ENCODE results near the gene HPGDS.
A peak's percentile ranks its signal among the peaks of the same experiment; 100 is the strongest.

The HPGDS gene

DNA sequence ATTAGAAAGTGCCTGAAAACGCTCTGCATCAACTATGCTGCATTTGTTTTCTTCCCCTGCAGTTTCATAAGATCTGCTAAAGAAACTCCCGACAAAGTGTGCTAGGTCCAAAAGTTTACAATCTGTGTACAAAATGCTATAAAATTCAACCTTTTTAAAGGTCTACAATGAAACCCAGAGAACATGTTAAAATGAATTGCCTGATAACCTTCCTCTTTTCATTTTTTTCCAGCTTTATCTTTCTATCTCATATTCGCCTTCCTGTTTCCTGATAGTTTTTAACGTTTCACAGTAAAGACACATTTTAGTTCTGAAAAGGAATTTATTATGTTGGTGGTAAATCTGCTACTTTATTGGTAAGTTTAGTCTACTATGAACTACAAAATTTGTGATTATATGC, 9.5 kb upstream of the HPGDS start:
- H3K4me3 ChIP-seq, result 0 out of 2 replicates have a peak overlapping the region, but pooled peaks have one; percentile 0
- DNase-seq (ENCODE audit: low read depth, low spot score), result no peak
- no peak overlapping the region for H3K27ac ChIP-seq
- H3K9me3 ChIP-seq (ENCODE audit: low read depth, low read length), result no peaks in the 10 kb centered on the region
- TF ChIP-seq POLR2AphosphoS5 (IDR thresholded peaks at IDR 0.05; ENCODE audit: borderline replicate concordance, low read depth, low read length) (no peak), FOXP2 (optimal IDR thresholded peaks at IDR 0.05; ENCODE audit: control extremely low read depth, extremely low read length, insufficient read depth) (no peak), EZH2 (IDR thresholded peaks at IDR 0.05) (no peak)
- no peaks in the 10 kb centered on the region for H3K36me3 ChIP-seq (ENCODE audit: insufficient read depth, low read length)
- no peak overlapping the region for H3K9ac ChIP-seq (ENCODE audit: insufficient read length)

DNA sequence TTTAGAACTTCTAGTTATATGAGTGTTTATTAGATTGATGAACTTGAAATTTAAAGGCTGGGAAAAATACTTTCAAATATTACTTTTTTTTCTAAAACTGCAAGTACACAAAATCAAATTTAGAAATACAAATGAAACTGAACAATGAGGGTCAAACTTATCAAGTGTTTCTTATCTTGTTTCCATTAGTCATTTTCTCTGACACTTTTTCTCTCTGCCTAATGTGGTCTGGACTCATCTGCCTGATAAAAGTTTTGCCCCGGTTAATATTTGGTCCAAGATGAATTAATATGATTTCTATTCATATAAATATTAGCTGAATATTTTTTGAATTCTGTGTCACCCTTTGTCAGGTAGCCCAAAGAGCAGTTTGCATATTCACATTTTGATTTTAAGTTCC, 8.7 kb upstream of the HPGDS start:
- no peak for DNase-seq (ENCODE audit: low read depth, low spot score)
- Histone ChIP-seq H3K9ac (ENCODE audit: insufficient read length) (no peak overlapping the region), H3K36me3 (ENCODE audit: insufficient read depth, low read length) (no peaks in the 10 kb centered on the region), H3K27ac (no peak overlapping the region), H3K4me3 (no peak overlapping the region), H3K9me3 (ENCODE audit: low read depth, low read length) (no peaks in the 10 kb centered on the region)
- TF ChIP-seq FOXP2 (optimal IDR thresholded peaks at IDR 0.05; ENCODE audit: control extremely low read depth, extremely low read length, insufficient read depth) (no peak), EZH2 (IDR thresholded peaks at IDR 0.05) (no peak), POLR2AphosphoS5 (IDR thresholded peaks at IDR 0.05; ENCODE audit: borderline replicate concordance, low read depth, low read length) (no peak)

DNA sequence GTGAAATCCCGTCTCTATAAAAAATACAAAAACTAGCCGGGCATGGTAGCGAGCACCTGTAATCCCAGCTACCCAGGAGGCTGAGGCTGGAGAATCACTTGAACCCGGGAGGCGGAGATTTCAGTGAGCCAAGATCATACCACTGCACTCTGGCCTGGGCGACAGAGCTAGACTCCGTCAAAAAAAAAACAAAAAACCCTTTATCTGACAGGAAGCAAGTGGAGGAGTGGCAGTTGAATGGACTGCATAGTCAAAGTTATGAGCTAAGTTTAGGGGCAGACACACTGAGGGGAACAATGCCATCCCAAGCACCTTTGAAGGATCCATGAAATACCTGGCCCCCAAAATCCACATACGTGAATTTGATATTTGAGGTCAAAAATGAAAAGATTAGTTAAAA, 7.5 kb upstream of the HPGDS start:
- no peak overlapping the region for H3K4me3 ChIP-seq
- DNase-seq (ENCODE audit: low read depth, low spot score), result no peak
- no peaks in the 10 kb centered on the region for H3K9me3 ChIP-seq (ENCODE audit: low read depth, low read length)
- no peak overlapping the region for H3K27ac ChIP-seq
- H3K9ac ChIP-seq (ENCODE audit: insufficient read length), result no peak overlapping the region
- H3K36me3 ChIP-seq (ENCODE audit: insufficient read depth, low read length), result no peaks in the 10 kb centered on the region
- TF ChIP-seq POLR2AphosphoS5 (IDR thresholded peaks at IDR 0.05; ENCODE audit: borderline replicate concordance, low read depth, low read length) (no peak), EZH2 (IDR thresholded peaks at IDR 0.05) (no peak), FOXP2 (optimal IDR thresholded peaks at IDR 0.05; ENCODE audit: control extremely low read depth, extremely low read length, insufficient read depth) (no peak)

DNA sequence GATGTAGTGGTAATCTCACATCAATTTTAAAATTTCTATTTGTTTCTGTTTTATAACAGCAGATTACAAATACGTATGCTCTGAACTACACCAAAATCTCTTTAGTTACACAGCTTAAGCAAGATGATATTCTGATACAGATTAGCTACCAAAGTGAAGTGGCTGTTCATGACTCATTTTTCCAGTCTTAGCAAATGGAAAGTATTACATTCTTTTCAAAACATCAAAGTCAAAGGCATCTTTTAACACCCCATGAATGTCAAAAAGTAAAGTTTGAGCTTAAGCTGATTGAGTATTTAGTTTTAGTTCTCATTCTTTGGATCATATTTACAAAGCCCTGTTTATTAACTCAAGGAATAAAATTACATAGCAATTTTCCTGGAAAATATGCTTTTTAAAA, 6.6 kb upstream of the HPGDS start:
- H3K36me3 ChIP-seq (ENCODE audit: insufficient read depth, low read length), result no peaks in the 10 kb centered on the region
- no peak overlapping the region for H3K9ac ChIP-seq (ENCODE audit: insufficient read length)
- H3K4me3 ChIP-seq, result no peak overlapping the region
- TF ChIP-seq EZH2 (IDR thresholded peaks at IDR 0.05) (no peak), FOXP2 (optimal IDR thresholded peaks at IDR 0.05; ENCODE audit: control extremely low read depth, extremely low read length, insufficient read depth) (no peak), POLR2AphosphoS5 (IDR thresholded peaks at IDR 0.05; ENCODE audit: borderline replicate concordance, low read depth, low read length) (no peak)
- no peaks in the 10 kb centered on the region for H3K9me3 ChIP-seq (ENCODE audit: low read depth, low read length)
- DNase-seq (ENCODE audit: low read depth, low spot score), result no peak
- H3K27ac ChIP-seq, result no peak overlapping the region

DNA sequence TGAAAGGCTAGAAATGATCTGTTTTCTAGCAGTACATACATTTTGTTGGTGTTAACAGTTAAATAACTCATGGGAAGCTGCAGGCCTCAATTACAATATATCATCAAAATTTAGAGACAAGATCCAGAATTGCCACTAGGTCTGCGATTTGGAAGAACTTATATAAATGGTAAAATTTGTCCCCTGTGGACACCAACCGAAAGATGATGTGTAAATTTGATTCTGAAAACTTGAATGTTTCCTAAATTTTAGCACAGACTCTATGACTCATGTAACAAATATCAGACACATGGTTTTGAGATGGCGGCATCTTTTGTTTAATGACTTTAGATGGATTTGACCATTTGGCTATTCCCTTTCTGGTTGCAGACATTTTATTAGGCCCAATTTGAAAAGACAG, 6.0 kb upstream of the HPGDS start:
- no peak for TF ChIP-seq POLR2AphosphoS5 (IDR thresholded peaks at IDR 0.05; ENCODE audit: borderline replicate concordance, low read depth, low read length)
- TF ChIP-seq EZH2 (IDR thresholded peaks at IDR 0.05), result no peak
- no peak for TF ChIP-seq FOXP2 (optimal IDR thresholded peaks at IDR 0.05; ENCODE audit: control extremely low read depth, extremely low read length, insufficient read depth)
- Histone ChIP-seq H3K27ac (no peak overlapping the region), H3K9ac (ENCODE audit: insufficient read length) (no peak overlapping the region), H3K4me3 (no peak overlapping the region), H3K9me3 (ENCODE audit: low read depth, low read length) (no peaks in the 10 kb centered on the region), H3K36me3 (ENCODE audit: insufficient read depth, low read length) (no peaks in the 10 kb centered on the region)
- no peak for DNase-seq (ENCODE audit: low read depth, low spot score)

DNA sequence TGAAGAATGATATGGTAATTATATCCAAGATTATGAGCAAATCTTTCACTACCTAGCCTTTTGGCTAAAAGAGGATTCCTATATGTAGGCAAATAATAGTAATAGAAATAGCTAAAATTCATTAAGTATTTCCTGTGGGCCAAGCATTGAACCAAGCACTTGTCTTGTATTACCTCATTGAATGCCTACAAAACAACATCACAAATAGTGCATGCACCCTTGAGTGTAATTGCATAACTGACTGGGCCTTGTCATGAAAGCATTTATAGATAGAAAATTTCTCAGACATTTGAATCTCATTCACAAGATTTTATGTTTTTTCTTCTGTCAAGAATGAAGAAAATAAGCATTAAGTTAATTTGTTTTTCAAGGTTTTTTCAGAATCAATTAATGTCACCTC, 3.9 kb upstream of the HPGDS start:
- Histone ChIP-seq H3K27ac (no peak overlapping the region), H3K36me3 (ENCODE audit: insufficient read depth, low read length) (no peaks in the 10 kb centered on the region), H3K4me3 (no peak overlapping the region), H3K9me3 (ENCODE audit: low read depth, low read length) (no peaks in the 10 kb centered on the region), H3K9ac (ENCODE audit: insufficient read length) (no peak overlapping the region)
- TF ChIP-seq POLR2AphosphoS5 (IDR thresholded peaks at IDR 0.05; ENCODE audit: borderline replicate concordance, low read depth, low read length) (no peak), FOXP2 (optimal IDR thresholded peaks at IDR 0.05; ENCODE audit: control extremely low read depth, extremely low read length, insufficient read depth) (no peak), EZH2 (IDR thresholded peaks at IDR 0.05) (no peak)
- no peak for DNase-seq (ENCODE audit: low read depth, low spot score)

DNA sequence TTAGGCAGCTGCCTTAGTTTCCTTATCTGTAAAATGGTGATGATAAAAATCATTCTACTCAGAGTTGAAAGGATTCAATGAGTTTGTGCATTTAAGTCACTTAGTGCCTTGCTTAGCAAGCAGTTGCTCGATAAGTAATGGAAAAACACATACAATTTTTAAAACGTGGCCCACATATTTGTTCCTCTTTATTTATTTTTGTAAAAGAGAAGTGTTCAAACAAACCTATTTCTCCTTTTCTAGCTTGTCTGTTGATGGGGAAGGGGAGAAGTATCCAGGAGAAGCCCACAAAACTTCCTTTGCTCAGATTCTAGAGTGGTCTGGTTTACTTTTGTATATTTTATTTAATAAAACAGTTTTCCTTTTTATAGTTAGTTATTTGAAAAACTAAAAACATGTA, 3.3 kb upstream of the HPGDS start:
- Histone ChIP-seq H3K4me3 (no peak overlapping the region), H3K27ac (no peak overlapping the region), H3K36me3 (ENCODE audit: insufficient read depth, low read length) (no peaks in the 10 kb centered on the region), H3K9ac (ENCODE audit: insufficient read length) (no peak overlapping the region), H3K9me3 (ENCODE audit: low read depth, low read length) (no peaks in the 10 kb centered on the region)
- no peak for DNase-seq (ENCODE audit: low read depth, low spot score)
- TF ChIP-seq FOXP2 (optimal IDR thresholded peaks at IDR 0.05; ENCODE audit: control extremely low read depth, extremely low read length, insufficient read depth), result no peak
- no peak for TF ChIP-seq POLR2AphosphoS5 (IDR thresholded peaks at IDR 0.05; ENCODE audit: borderline replicate concordance, low read depth, low read length)
- TF ChIP-seq EZH2 (IDR thresholded peaks at IDR 0.05), result no peak

DNA sequence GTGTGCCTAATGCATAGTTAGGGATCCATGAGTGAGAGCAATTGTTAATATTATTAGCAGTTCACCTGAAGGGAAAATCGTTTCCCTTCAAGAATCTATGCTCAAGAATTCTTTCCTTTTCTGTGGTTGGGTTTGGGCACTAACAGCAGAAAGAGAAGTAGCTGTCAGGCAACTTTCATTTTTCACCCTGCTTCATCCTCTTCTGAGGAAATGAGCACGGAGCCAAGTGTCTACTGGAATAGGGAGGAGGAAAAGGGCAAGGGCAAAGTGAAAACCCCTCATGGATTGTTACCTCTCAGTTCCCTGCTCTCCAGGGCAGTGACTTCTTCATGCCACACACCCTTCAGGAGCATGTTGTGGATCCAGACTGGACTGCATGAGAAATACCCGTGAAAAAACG, 2.6 kb upstream of the HPGDS start:
- Histone ChIP-seq H3K9me3 (ENCODE audit: low read depth, low read length) (no peaks in the 10 kb centered on the region), H3K36me3 (ENCODE audit: insufficient read depth, low read length) (no peaks in the 10 kb centered on the region), H3K4me3 (no peak overlapping the region), H3K9ac (ENCODE audit: insufficient read length) (no peak overlapping the region), H3K27ac (no peak overlapping the region)
- TF ChIP-seq POLR2AphosphoS5 (IDR thresholded peaks at IDR 0.05; ENCODE audit: borderline replicate concordance, low read depth, low read length) (no peak), FOXP2 (optimal IDR thresholded peaks at IDR 0.05; ENCODE audit: control extremely low read depth, extremely low read length, insufficient read depth) (no peak), EZH2 (IDR thresholded peaks at IDR 0.05) (no peak)
- DNase-seq (ENCODE audit: low read depth, low spot score), result no peak

DNA sequence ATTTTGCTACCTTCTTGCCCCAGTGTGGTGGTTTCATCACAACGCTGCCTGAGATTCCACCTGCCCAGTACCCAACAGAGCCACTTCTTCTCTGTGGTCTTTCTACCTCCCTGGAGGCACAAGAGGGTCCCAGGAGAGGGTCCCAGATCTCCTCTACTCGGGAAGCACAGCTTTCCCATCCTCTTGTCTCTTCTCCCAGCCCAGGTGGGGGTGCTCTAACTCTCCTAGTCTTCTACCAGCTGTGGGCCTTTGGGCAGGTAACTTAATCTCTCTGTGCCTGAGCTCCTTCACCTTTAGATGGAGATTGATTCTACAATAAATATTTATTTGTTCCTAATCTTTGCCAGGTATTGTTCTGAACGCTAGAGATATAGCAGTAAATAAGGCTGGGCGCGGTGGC, 1.8 kb upstream of the HPGDS start:
- no peak overlapping the region for H3K4me3 ChIP-seq
- no peaks in the 10 kb centered on the region for H3K9me3 ChIP-seq (ENCODE audit: low read depth, low read length)
- DNase-seq (ENCODE audit: low read depth, low spot score), result no peak
- no peak overlapping the region for H3K9ac ChIP-seq (ENCODE audit: insufficient read length)
- no peaks in the 10 kb centered on the region for H3K36me3 ChIP-seq (ENCODE audit: insufficient read depth, low read length)
- H3K27ac ChIP-seq, result no peak overlapping the region
- TF ChIP-seq EZH2 (IDR thresholded peaks at IDR 0.05) (no peak), POLR2AphosphoS5 (IDR thresholded peaks at IDR 0.05; ENCODE audit: borderline replicate concordance, low read depth, low read length) (no peak), FOXP2 (optimal IDR thresholded peaks at IDR 0.05; ENCODE audit: control extremely low read depth, extremely low read length, insufficient read depth) (no peak)
